Measurements from ENCODE around the gene FRAT1. TPM values are rescaled to one million over a fixed set of nuclear protein-coding genes. Genes with fewer than 3 reads are reported as not detected.

FRAT1 gene
- total RNA-seq, 4 donors from 2014 or later: 6.8 to 10.0 (median 8.5) TPM

- DNase-seq (ENCODE audit: low spot score in 2 of 2): no peak
- TF ChIP-seq, protein P1, sequence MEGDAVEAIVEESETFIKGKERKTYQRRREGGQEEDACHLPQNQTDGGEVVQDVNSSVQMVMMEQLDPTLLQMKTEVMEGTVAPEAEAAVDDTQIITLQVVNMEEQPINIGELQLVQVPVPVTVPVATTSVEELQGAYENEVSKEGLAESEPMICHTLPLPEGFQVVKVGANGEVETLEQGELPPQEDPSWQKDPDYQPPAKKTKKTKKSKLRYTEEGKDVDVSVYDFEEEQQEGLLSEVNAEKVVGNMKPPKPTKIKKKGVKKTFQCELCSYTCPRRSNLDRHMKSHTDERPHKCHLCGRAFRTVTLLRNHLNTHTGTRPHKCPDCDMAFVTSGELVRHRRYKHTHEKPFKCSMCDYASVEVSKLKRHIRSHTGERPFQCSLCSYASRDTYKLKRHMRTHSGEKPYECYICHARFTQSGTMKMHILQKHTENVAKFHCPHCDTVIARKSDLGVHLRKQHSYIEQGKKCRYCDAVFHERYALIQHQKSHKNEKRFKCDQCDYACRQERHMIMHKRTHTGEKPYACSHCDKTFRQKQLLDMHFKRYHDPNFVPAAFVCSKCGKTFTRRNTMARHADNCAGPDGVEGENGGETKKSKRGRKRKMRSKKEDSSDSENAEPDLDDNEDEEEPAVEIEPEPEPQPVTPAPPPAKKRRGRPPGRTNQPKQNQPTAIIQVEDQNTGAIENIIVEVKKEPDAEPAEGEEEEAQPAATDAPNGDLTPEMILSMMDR (IDR thresholded peaks at IDR 0.05): no peak
- TF ChIP-seq POLR2A (IDR thresholded peaks at IDR 0.05) (no peak), EP300 (IDR thresholded peaks at IDR 0.05) (no peak)
- no peaks in the 10 kb centered on the region for H3K9me3 ChIP-seq
- WGBS, 2 donors: 83 to 89% methylated on average over 11 of the region's 11 CpGs
- H3K4me1 ChIP-seq: no peaks in the 10 kb centered on the region
- H3K36me3 ChIP-seq: peaks cover 0 to 99% (median 0%) of the 10 kb centered on the region in 3 donors
- H3K4me3 ChIP-seq: no peak overlapping the region
- no peak overlapping the region for H3K27ac ChIP-seq
- H3K27me3 ChIP-seq: no peaks in the 10 kb centered on the region
Observed at GRCh38 chr10:97361537-97361901, 42.4 kb downstream of the FRAT1 start.

- Histone ChIP-seq H3K4me1 (no peaks in the 10 kb centered on the region), H3K36me3 (peaks cover 0 to 99% (median 0%) of the 10 kb centered on the region in 3 donors), H3K27me3 (no peaks in the 10 kb centered on the region), H3K9me3 (no peaks in the 10 kb centered on the region), H3K27ac (no peak overlapping the region), H3K4me3 (no peak overlapping the region)
- TF ChIP-seq EP300 (IDR thresholded peaks at IDR 0.05) (no peak), POLR2A (IDR thresholded peaks at IDR 0.05) (no peak)
- TF ChIP-seq, protein P1 (IDR thresholded peaks at IDR 0.05): no peak
- 80 to 82% methylated on average over 11 of the region's 11 CpGs for WGBS, 2 donors
- DNase-seq (ENCODE audit: low spot score in 2 of 2): no peak
Observed at GRCh38 chr10:97362310-97363033, 43.4 kb downstream of the FRAT1 start.

- no peaks in the 10 kb centered on the region for H3K9me3 ChIP-seq
- no peaks in the 10 kb centered on the region for H3K27me3 ChIP-seq
- peaks cover 0 to 99% (median 0%) of the 10 kb centered on the region in 3 donors for H3K36me3 ChIP-seq
- H3K4me1 ChIP-seq: no peaks in the 10 kb centered on the region
- H3K4me3 ChIP-seq: no peak overlapping the region
- H3K27ac ChIP-seq: no peak overlapping the region
- WGBS, 2 donors: 85 to 98% methylated on average over 4 of the region's 4 CpGs
- no peak for DNase-seq (ENCODE audit: low spot score in 2 of 2)
- TF ChIP-seq POLR2A (IDR thresholded peaks at IDR 0.05): no peak
- TF ChIP-seq, protein P1 (IDR thresholded peaks at IDR 0.05): no peak
- TF ChIP-seq EP300 (IDR thresholded peaks at IDR 0.05): no peak
Observed at GRCh38 chr10:97363071-97363470, 44.0 kb downstream of the FRAT1 start.

DNA sequence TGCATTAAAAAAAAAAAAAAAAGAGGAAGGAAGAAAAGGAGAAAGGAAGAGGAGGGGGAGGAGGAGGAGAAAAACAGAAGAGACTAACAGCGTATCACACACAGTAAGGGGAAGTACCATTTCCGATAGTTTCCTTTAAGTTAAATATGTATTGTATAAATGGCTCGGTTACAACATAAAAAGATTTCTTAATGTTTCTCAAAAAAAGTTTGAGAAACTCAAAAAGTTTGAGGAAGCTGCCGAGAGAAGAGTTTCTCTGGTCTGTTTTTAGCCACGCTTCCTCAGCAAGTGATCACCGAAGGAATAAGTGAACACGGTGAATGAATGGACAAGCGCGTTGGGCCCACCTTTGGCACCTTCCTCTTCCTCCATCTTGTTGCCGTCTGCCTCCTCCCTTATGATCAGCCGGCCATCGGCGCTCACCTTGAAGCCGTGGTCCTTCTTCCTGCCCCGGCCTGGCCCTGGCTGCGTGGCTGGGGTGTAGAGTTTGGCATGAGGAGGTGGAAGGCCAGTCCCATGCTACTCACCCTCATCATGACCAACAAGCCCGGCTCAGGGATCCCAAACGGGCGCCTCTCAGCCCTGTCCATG lies 46.8 kb downstream of the FRAT1 start:
- no peak for DNase-seq (ENCODE audit: low spot score in 2 of 2)
- no peaks in the 10 kb centered on the region for H3K9me3 ChIP-seq
- H3K4me3 ChIP-seq: no peak overlapping the region
- H3K27me3 ChIP-seq: no peaks in the 10 kb centered on the region
- H3K4me1 ChIP-seq: no peaks in the 10 kb centered on the region
- peak overlapping the region in 1 of 4 donors; percentile 50 for H3K27ac ChIP-seq
- TF ChIP-seq, protein P1 (IDR thresholded peaks at IDR 0.05): no peak
- peak in 1 of 2 donors; percentile 57 for TF ChIP-seq EP300 (IDR thresholded peaks at IDR 0.05)
- 85% methylated on average over 17 to 19 of the region's 19 CpGs for WGBS, 2 donors
- peaks cover 0 to 99% (median 0%) of the 10 kb centered on the region in 3 donors for H3K36me3 ChIP-seq

DNA sequence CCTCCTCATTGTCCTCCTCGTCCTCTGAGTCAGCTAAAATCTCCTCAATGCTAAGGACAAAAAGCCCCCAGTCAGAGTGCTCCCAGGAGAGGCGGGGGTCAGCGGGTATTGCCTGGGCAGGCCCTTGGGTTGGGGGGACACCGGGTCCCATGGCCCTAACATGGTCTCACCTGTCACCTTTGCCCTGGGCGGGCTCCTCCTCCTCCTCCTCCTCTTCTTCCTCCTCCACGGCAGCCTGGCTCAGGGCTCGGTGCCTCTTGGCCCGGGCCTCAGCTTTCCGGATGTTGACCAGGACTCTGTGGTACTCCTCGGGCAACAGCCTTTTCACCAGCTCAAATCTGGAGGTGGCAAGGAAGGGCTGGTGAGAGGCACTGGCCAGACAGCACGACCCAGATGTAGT lies 47.5 kb downstream of the FRAT1 start:
- Histone ChIP-seq H3K36me3 (peaks cover 0 to 99% (median 0%) of the 10 kb centered on the region in 3 donors), H3K27me3 (no peaks in the 10 kb centered on the region)
- TF ChIP-seq EP300 (IDR thresholded peaks at IDR 0.05) (no peak), POLR2A (IDR thresholded peaks at IDR 0.05) (no peak)
- TF ChIP-seq, protein P1 (IDR thresholded peaks at IDR 0.05): no peak

More for the DNA sequence above, 47.5 kb downstream of the FRAT1 start:
- Histone ChIP-seq H3K9me3 (no peaks in the 10 kb centered on the region), H3K4me1 (no peaks in the 10 kb centered on the region), H3K27ac (no peak overlapping the region), H3K4me3 (no peak overlapping the region)
- no peak for DNase-seq (ENCODE audit: low spot score in 2 of 2)
- WGBS, 2 donors: 88% methylated on average over 11 of the region's 11 CpGs
